NT2/D1 (cell line): Measurements from ENCODE around the gene TIMM21.

Experiments used
- DNase-seq: peaks from one replicate; pipeline ENCODE4 v3.0.0-alpha.2; 2011; ENCODE audit warnings: low read depth, low spot score
- H3K27me3 ChIP-seq: 2 replicates; pipeline ENCODE4 v1.6.0; 2011; ENCODE audit warnings: mild to moderate bottlenecking; ENCODE audit not compliant: insufficient read length, insufficient read depth
- H3K36me3 ChIP-seq: 2 replicates; pipeline ENCODE4 v1.6.1; 2011; ENCODE audit warnings: mild to moderate bottlenecking, low read length, mixed read lengths; ENCODE audit not compliant: insufficient read depth, insufficient read length
- H3K4me1 ChIP-seq: 2 replicates; pipeline ENCODE4 v1.5.1; 2011; ENCODE audit not compliant: insufficient read depth, insufficient read length
- H3K4me3 ChIP-seq: 2 replicates; pipeline ENCODE4 v1.5.1; 2011; ENCODE audit warnings: low read depth; ENCODE audit not compliant: insufficient read length
- H3K9ac ChIP-seq: 2 replicates; pipeline ENCODE4 v1.6.0; 2011; ENCODE audit warnings: low read depth; ENCODE audit not compliant: insufficient read length
- H3K9me3 ChIP-seq: 2 replicates; pipeline ENCODE4 v1.5.1; 2011; ENCODE audit warnings: mild to moderate bottlenecking, low read length; ENCODE audit not compliant: insufficient read depth
- SUZ12 ChIP-seq: IDR thresholded peaks from 2 replicates; pipeline ENCODE4 v1.6.1; 2011; ENCODE audit not compliant: insufficient read length, insufficient read depth; ENCODE audit errors: extremely low read depth
- YY1 ChIP-seq: IDR thresholded peaks from 2 replicates; pipeline ENCODE4 v1.6.1; 2011; ENCODE audit not compliant: insufficient read length, insufficient read depth
- ZNF274 ChIP-seq: IDR thresholded peaks from 2 replicates; pipeline ENCODE4 v1.6.1; 2011; ENCODE audit warnings: mild to moderate bottlenecking, low read depth, low read length

TIMM21 gene

GRCh38 chr18:74175658-74176057, 27.3 kb downstream of the TIMM21 start:
- Histone ChIP-seq H3K4me1 (no peaks in the 10 kb centered on the region), H3K27me3 (peaks cover 2% of the 10 kb centered on the region), H3K4me3 (no peak overlapping the region), H3K9ac (no peak overlapping the region), H3K9me3 (no peaks in the 10 kb centered on the region), H3K36me3 (no peaks in the 10 kb centered on the region)
- DNase-seq, result no peak
- TF ChIP-seq ZNF274, result no peak
- TF ChIP-seq SUZ12, result no peak
- TF ChIP-seq YY1, result no peak

- no peak for DNase-seq
- no peak overlapping the region for H3K9ac ChIP-seq
- no peak for TF ChIP-seq ZNF274
- no peak for TF ChIP-seq SUZ12
- no peak for TF ChIP-seq YY1
- no peaks in the 10 kb centered on the region for H3K4me1 ChIP-seq
- H3K4me3 ChIP-seq, result no peak overlapping the region
- no peaks in the 10 kb centered on the region for H3K9me3 ChIP-seq
- H3K27me3 ChIP-seq, result peaks cover 2% of the 10 kb centered on the region
- H3K36me3 ChIP-seq, result no peaks in the 10 kb centered on the region
Measured at GRCh38 chr18:74178884-74179283, 30.6 kb downstream of the TIMM21 start.

- Histone ChIP-seq H3K9ac (no peak overlapping the region), H3K27me3 (peaks cover 2% of the 10 kb centered on the region), H3K9me3 (no peaks in the 10 kb centered on the region), H3K4me1 (no peaks in the 10 kb centered on the region), H3K36me3 (no peaks in the 10 kb centered on the region), H3K4me3 (no peak overlapping the region)
- DNase-seq, result no peak
- TF ChIP-seq YY1 (no peak), SUZ12 (no peak), ZNF274 (no peak)
Measured at GRCh38 chr18:74179623-74180199, 31.4 kb downstream of the TIMM21 start.

- TF ChIP-seq ZNF274, result no peak
- no peak for TF ChIP-seq YY1
- TF ChIP-seq SUZ12, result no peak
- no peak overlapping the region for H3K4me3 ChIP-seq
- no peak for DNase-seq
- H3K36me3 ChIP-seq, result no peaks in the 10 kb centered on the region
- H3K9ac ChIP-seq, result no peak overlapping the region
- no peaks in the 10 kb centered on the region for H3K4me1 ChIP-seq
- H3K9me3 ChIP-seq, result no peaks in the 10 kb centered on the region
- no peaks in the 10 kb centered on the region for H3K27me3 ChIP-seq
Measured at GRCh38 chr18:74182335-74182734, 34.0 kb downstream of the TIMM21 start.

- Histone ChIP-seq H3K4me3 (no peak overlapping the region), H3K9me3 (no peaks in the 10 kb centered on the region), H3K36me3 (no peaks in the 10 kb centered on the region), H3K4me1 (no peaks in the 10 kb centered on the region), H3K27me3 (no peaks in the 10 kb centered on the region), H3K9ac (no peak overlapping the region)
- no peak for DNase-seq
- TF ChIP-seq ZNF274, result no peak
- no peak for TF ChIP-seq SUZ12
- TF ChIP-seq YY1, result no peak
Measured at GRCh38 chr18:74183130-74183529, 34.8 kb downstream of the TIMM21 start.

GRCh38 chr18:74184875-74185274, 36.6 kb downstream of the TIMM21 start:
- H3K4me1 ChIP-seq, result no peaks in the 10 kb centered on the region
- H3K27me3 ChIP-seq, result no peaks in the 10 kb centered on the region
- H3K4me3 ChIP-seq, result no peak overlapping the region
- H3K9ac ChIP-seq, result no peak overlapping the region
- no peaks in the 10 kb centered on the region for H3K9me3 ChIP-seq
- DNase-seq, result peak; percentile 11
- H3K36me3 ChIP-seq, result no peaks in the 10 kb centered on the region
- TF ChIP-seq YY1 (no peak), SUZ12 (no peak)

- H3K9me3 ChIP-seq, result no peaks in the 10 kb centered on the region
- no peak for DNase-seq
- no peak for TF ChIP-seq ZNF274
- TF ChIP-seq SUZ12, result no peak
- no peak for TF ChIP-seq YY1
- no peak overlapping the region for H3K4me3 ChIP-seq
- H3K27me3 ChIP-seq, result no peaks in the 10 kb centered on the region
- H3K36me3 ChIP-seq, result no peaks in the 10 kb centered on the region
- H3K4me1 ChIP-seq, result no peaks in the 10 kb centered on the region
- H3K9ac ChIP-seq, result no peak overlapping the region
Measured at GRCh38 chr18:74185860-74186259, 37.5 kb downstream of the TIMM21 start.
